ENCODE data around the gene BRAF. TPM values are rescaled to one million over a fixed set of nuclear protein-coding genes. Genes with fewer than 3 reads are reported as not detected.

BRAF gene
- total and polyA plus RNA-seq, 2 experiments from 2014 or later = 15.5 to 34.8 TPM

DNA sequence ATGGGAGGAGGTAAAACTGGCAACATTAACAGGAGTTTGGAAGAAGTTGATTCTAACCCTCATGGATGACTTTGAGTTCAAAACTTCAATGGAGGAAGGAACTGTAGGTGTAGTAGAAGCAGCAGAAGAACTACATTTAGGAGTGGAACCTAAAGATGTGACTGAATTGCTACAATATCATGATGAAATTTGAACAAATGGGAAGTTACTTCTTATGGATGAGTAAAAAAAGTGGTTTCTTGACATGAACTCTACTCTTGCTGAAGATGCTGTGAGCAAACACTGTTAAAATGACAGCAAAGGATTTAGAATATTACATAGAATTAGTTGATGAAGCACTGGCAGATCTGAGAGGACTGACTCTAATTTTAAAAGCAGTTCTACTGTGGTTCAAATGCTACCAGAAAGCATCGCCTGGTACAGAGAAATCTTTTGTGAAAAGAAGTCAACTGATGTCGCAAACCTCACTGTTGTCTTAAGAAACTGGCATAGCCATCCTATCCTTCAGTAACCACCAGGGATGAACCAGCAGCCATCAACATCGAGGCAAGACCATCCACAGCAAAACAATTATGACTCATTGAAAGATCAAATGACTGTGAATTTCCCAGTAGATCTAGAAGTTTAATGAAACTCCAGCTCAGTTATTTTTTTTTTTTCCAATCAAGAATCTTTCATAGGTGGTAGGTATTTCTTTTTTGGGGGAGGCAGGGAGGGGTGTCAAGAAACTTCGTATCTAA lies 20.8 kb downstream of the BRAF start:
- Histone ChIP-seq H3K36me3 (no peaks in the 10 kb centered on the region), H3K9me3 (ENCODE audit: low read depth) (no peaks in the 10 kb centered on the region), H3K27me3 (no peaks in the 10 kb centered on the region), H3K27ac (no peak overlapping the region), H3K4me1 (ENCODE audit: low read depth) (no peaks in the 10 kb centered on the region), H3K4me3 (no peak overlapping the region)
- DNase-seq (ENCODE audit: low read depth in 1 of 2, low spot score in 1 of 2) = no peak
- TF ChIP-seq, protein P1, sequence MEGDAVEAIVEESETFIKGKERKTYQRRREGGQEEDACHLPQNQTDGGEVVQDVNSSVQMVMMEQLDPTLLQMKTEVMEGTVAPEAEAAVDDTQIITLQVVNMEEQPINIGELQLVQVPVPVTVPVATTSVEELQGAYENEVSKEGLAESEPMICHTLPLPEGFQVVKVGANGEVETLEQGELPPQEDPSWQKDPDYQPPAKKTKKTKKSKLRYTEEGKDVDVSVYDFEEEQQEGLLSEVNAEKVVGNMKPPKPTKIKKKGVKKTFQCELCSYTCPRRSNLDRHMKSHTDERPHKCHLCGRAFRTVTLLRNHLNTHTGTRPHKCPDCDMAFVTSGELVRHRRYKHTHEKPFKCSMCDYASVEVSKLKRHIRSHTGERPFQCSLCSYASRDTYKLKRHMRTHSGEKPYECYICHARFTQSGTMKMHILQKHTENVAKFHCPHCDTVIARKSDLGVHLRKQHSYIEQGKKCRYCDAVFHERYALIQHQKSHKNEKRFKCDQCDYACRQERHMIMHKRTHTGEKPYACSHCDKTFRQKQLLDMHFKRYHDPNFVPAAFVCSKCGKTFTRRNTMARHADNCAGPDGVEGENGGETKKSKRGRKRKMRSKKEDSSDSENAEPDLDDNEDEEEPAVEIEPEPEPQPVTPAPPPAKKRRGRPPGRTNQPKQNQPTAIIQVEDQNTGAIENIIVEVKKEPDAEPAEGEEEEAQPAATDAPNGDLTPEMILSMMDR (IDR thresholded peaks at IDR 0.05; ENCODE audit: low read depth, low read length) = no peak

DNA sequence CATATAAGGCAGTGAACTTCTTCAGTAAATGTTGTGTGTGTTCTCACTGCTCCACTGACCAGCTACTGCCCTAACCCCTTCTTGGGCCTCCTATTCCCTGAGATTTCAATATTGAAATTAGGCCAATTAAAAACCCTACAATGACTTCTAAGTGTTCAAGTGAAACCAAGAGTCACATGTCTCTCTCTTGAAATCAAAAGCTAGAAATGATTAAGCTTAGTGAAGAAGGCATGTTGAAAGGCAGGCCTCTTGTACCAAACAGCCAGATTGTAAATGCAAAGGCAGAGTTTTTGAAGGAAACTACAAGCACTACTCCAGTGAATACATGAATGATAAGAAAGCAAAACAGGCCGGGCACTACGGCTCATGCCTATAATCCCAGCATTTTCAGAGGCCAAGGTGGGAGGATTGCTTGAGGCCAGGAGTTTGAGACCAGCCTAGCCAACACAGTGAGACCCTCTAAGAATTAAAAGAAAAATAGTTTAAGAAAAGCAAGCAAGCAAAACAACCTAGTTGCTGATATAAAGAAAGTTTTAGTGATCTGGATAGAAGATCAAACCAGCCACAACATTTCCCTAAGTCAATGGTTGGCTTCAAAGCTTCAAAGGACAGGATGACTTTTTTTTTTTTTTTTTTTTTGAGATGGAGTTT lies 22.3 kb downstream of the BRAF start:
- no peak overlapping the region for H3K27ac ChIP-seq
- H3K4me1 ChIP-seq (ENCODE audit: low read depth) = no peaks in the 10 kb centered on the region
- no peak overlapping the region for H3K4me3 ChIP-seq
- TF ChIP-seq, protein P1 (IDR thresholded peaks at IDR 0.05; ENCODE audit: low read depth, low read length) = no peak
- DNase-seq (ENCODE audit: low read depth in 1 of 2, low spot score in 1 of 2) = no peak
- H3K27me3 ChIP-seq = no peaks in the 10 kb centered on the region
- H3K36me3 ChIP-seq = no peaks in the 10 kb centered on the region
- no peaks in the 10 kb centered on the region for H3K9me3 ChIP-seq (ENCODE audit: low read depth)

DNA sequence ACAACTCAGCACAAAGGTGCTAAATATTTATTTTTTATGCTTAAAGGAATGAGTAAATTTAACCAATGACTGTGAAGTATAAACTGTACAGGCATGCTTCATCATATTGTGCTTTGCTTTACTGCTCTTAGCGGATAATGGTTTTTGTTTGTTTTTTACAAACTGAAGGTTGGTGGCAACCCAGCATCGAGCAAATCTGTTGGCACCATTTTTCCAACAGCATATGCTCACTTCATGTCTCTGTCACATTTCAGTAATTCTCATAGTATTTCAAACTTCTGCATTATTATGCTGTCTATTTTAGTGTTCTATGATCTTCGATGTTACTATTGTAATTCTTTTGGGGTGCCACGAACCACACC lies 22.8 kb downstream of the BRAF start:
- H3K27ac ChIP-seq = no peak overlapping the region
- H3K27me3 ChIP-seq = no peaks in the 10 kb centered on the region
- DNase-seq (ENCODE audit: low read depth in 1 of 2, low spot score in 1 of 2) = no peak
- TF ChIP-seq, protein P1 (IDR thresholded peaks at IDR 0.05; ENCODE audit: low read depth, low read length) = no peak
- H3K9me3 ChIP-seq (ENCODE audit: low read depth) = no peaks in the 10 kb centered on the region
- no peaks in the 10 kb centered on the region for H3K4me1 ChIP-seq (ENCODE audit: low read depth)
- H3K4me3 ChIP-seq = no peak overlapping the region
- no peaks in the 10 kb centered on the region for H3K36me3 ChIP-seq

DNA sequence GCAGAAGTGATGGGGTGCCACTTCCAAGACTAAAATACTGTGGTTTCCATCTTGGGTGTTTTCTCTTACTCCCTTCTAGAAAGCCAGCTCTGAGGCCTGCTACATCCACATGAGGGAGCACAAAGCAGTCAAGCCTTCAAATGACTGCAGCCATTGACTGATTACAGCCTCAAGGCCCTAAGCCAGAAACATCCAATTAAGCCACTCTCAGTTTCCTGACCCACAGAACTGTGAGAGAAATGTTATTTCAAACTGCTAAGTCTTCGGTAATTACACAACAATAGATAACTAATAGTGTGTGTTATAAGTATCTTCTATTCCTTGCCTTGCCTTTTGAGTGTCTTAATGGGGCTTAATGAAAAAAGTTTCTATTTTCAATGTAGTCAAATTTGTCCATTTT lies 24.8 kb downstream of the BRAF start:
- no peaks in the 10 kb centered on the region for H3K9me3 ChIP-seq (ENCODE audit: low read depth)
- peak overlapping the region; percentile 36 for H3K27ac ChIP-seq
- no peaks in the 10 kb centered on the region for H3K4me1 ChIP-seq (ENCODE audit: low read depth)
- DNase-seq (ENCODE audit: low read depth in 1 of 2, low spot score in 1 of 2) = peak; percentile 8 to 13
- no peak overlapping the region for H3K4me3 ChIP-seq
- TF ChIP-seq, protein P1 (IDR thresholded peaks at IDR 0.05; ENCODE audit: low read depth, low read length) = no peak
- H3K27me3 ChIP-seq = no peaks in the 10 kb centered on the region
- H3K36me3 ChIP-seq = no peaks in the 10 kb centered on the region

DNA sequence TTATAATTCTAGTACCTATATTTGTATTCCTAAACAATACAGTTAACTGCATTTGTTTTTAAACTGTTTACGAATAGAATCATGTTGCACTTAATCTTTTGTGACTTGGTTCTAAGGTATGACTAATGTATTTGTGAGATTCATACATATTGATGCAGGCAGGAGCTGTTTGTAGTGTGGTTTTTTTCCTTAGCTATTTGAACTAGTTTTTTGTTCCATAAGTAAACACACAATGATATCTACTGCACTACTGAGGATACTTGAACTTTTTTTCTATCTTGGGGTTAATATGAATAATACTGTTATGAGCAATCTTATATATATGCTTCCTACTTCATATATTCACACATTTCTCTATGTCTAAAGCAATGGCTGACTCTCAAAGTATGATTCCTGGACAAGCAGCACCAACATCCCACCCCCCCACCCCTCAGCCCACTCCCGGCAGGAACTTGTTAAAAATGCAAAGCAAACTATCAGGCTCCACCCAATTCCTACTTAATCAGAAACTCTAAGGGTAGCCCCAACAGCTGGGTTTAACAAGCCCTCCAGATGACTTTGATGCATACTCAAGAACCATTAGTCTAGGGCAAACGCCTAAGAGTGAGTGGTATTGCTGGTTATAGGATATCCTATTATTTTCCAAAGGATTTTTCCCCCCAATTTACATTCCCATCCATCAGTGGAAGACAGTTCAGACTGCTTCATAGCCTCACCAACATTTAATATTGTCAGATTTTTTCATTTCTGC lies 25.8 kb downstream of the BRAF start:
- Histone ChIP-seq H3K4me3 (no peak overlapping the region), H3K27ac (no peak overlapping the region), H3K9me3 (ENCODE audit: low read depth) (no peaks in the 10 kb centered on the region), H3K4me1 (ENCODE audit: low read depth) (no peaks in the 10 kb centered on the region), H3K36me3 (no peaks in the 10 kb centered on the region), H3K27me3 (no peaks in the 10 kb centered on the region)
- DNase-seq (ENCODE audit: low read depth in 1 of 2, low spot score in 1 of 2) = peak in 1 of 2 donors; percentile 3
- TF ChIP-seq, protein P1 (IDR thresholded peaks at IDR 0.05; ENCODE audit: low read depth, low read length) = no peak
